DOHH2 (cell line): ENCODE results near the gene FCRL5.

ENCODE experiments used
- H3F3A ChIP-seq: fragments of 200-600 bp; sonication (generic), shearing (Covaris generic); 2 replicates; pipeline ENCODE4 v1.6.0; 2016; ENCODE audit warnings: antibody characterized with exemption, mild to moderate bottlenecking; ENCODE audit not compliant: control insufficient read depth, insufficient read depth
- H3K27ac ChIP-seq: fragments of 200-600 bp; sonication (generic); 2 replicates; pipeline ENCODE4 v1.5.1; 2014; ENCODE audit warnings: low read depth, mild to moderate bottlenecking, low read length, moderate library complexity
- H3K27me3 ChIP-seq: fragments of 200-600 bp; sonication (generic); 2 replicates; pipeline ENCODE4 v1.6.1; 2014; ENCODE audit warnings: mild to moderate bottlenecking, low read length, mixed read lengths; ENCODE audit not compliant: control insufficient read depth
- H3K36me3 ChIP-seq: fragments of 200-600 bp; sonication (generic); 2 replicates; pipeline ENCODE4 v1.6.1; 2014; ENCODE audit warnings: mild to moderate bottlenecking, low read length, moderate library complexity, mixed read lengths; ENCODE audit not compliant: control insufficient read depth
- H3K4me1 ChIP-seq: fragments of 200-600 bp; sonication (generic); 2 replicates; pipeline ENCODE4 v1.6.1; 2014; ENCODE audit warnings: mild to moderate bottlenecking, low read length, mixed read lengths; ENCODE audit not compliant: control insufficient read depth
- H3K4me2 ChIP-seq: fragments of 200-600 bp; sonication (generic); 2 replicates; pipeline ENCODE4 v1.6.0; 2014; ENCODE audit warnings: mild to moderate bottlenecking, low read length, moderate library complexity
- H3K4me3 ChIP-seq: fragments of 200-600 bp; sonication (generic); 2 replicates; pipeline ENCODE4 v1.5.1; 2014; ENCODE audit warnings: mild to moderate bottlenecking, low read length, mixed read lengths
- H3K79me2 ChIP-seq: fragments of 200-600 bp; sonication (generic); 2 replicates; pipeline ENCODE4 v1.6.1; 2014; ENCODE audit warnings: mild to moderate bottlenecking, low read length, mixed read lengths; ENCODE audit not compliant: control insufficient read depth
- H3K9me2 ChIP-seq: fragments of 200-600 bp; sonication (generic); replicated peaks from 2 replicates; pipeline ENCODE4 v1.6.1; 2014; ENCODE audit warnings: mild to moderate bottlenecking, low read length, mixed read lengths; ENCODE audit not compliant: control insufficient read depth
- H3K9me3 ChIP-seq: fragments of 200-600 bp; sonication (generic); 2 replicates; pipeline ENCODE4 v1.6.1; 2014; ENCODE audit warnings: antibody characterized with exemption, low read length, mixed read lengths; ENCODE audit not compliant: control insufficient read depth, insufficient read depth
- H4K20me1 ChIP-seq: fragments of 200-600 bp; sonication (generic); 2 replicates; pipeline ENCODE4 v1.6.0; 2014; ENCODE audit warnings: low read depth, mild to moderate bottlenecking, antibody characterized with exemption, low read length, moderate library complexity; ENCODE audit not compliant: control insufficient read depth, insufficient read depth
- CTCF ChIP-seq: fragments of 200-600 bp; sonication (generic); IDR thresholded peaks from one replicate; pipeline ENCODE4 v1.5.1; 2014; ENCODE audit warnings: antibody characterized with exemption, mild to moderate bottlenecking, low read depth, low read length; ENCODE audit not compliant: poor library complexity, severe bottlenecking
- EZH2phosphoT487 ChIP-seq: fragments of 200-600 bp; sonication (generic); IDR thresholded peaks from 2 replicates; pipeline ENCODE4 v1.6.1; 2017; ENCODE audit warnings: borderline replicate concordance, mild to moderate bottlenecking, antibody characterized with exemption, low read length, moderate library complexity, mixed read lengths

FCRL5 gene

GRCh38 chr1:157521056-157521455 is 31.3 kb downstream of the FCRL5 start:
- Histone ChIP-seq H3K27me3 (no peaks in the 10 kb centered on the region), H4K20me1 (no peaks in the 10 kb centered on the region), H3K9me2 (no peaks in the 10 kb centered on the region), H3F3A (no peaks in the 10 kb centered on the region), H3K4me3 (no peak overlapping the region), H3K27ac (no peak overlapping the region), H3K4me1 (peaks cover 9% of the 10 kb centered on the region), H3K9me3 (no peaks in the 10 kb centered on the region), H3K36me3 (no peaks in the 10 kb centered on the region), H3K4me2 (no peak overlapping the region), H3K79me2 (no peaks in the 10 kb centered on the region)
- TF ChIP-seq CTCF, result no peak
- TF ChIP-seq EZH2phosphoT487, result no peak

DNA sequence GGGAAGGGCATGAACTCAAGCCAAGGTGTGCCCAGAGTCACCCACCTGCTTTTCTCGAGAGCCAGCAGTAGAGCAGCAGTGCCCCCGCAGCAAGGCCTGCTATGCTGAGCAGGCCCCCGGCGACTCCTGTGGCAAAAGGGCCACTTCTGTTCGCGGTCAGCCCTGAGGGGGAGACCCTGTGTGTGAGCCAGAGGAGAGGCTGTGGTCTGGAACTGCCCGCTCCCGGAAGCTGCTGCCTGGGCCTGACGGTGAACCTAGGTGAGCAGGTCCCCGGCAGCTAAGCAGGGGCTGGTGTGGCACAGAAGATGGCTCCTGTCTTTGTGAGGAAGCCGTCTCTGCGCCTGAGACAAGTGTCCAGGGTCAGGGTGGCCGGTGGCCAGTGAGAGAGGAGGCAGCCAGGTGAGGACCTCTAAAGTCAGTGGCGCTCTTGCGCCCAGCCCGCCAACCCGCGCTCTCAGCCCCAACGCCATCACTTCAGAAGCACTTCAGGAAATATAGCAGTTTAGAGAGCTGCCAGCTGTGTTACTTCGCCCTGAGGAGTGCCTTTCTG is 31.9 kb downstream of the FCRL5 start:
- Histone ChIP-seq H3K4me2 (no peak overlapping the region), H3K4me1 (peaks cover 9% of the 10 kb centered on the region), H3K27ac (no peak overlapping the region), H3K27me3 (no peaks in the 10 kb centered on the region), H3K79me2 (no peaks in the 10 kb centered on the region), H4K20me1 (no peaks in the 10 kb centered on the region), H3K9me3 (no peaks in the 10 kb centered on the region), H3K36me3 (no peaks in the 10 kb centered on the region), H3F3A (no peaks in the 10 kb centered on the region), H3K4me3 (no peak overlapping the region), H3K9me2 (no peaks in the 10 kb centered on the region)
- TF ChIP-seq EZH2phosphoT487 (no peak), CTCF (no peak)

DNA sequence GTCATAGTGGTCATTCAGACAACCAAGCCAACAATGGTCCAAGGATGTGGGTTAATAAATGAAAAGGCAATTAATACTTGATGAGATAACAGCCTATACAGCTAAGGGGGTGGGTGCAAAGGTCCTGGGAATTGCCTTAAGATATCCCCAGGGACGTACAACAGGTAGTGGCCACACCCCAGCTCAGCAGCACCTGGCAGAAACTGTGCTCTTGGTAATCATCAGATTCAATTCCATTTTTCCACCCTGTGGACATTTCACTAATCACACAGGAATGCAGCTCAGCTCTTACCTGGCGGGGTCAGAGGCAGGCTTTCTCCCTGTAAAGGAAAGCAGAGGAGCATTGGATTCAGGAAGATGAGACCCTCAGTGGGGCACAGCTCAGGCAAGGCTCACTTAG is 32.9 kb downstream of the FCRL5 start:
- no peak overlapping the region for H3K27ac ChIP-seq
- H3K4me2 ChIP-seq, result no peak overlapping the region
- no peaks in the 10 kb centered on the region for H3K9me3 ChIP-seq
- no peaks in the 10 kb centered on the region for H3K79me2 ChIP-seq
- TF ChIP-seq CTCF (no peak), EZH2phosphoT487 (no peak)
- no peak overlapping the region for H3K4me3 ChIP-seq
- H3K27me3 ChIP-seq, result no peaks in the 10 kb centered on the region
- H3K4me1 ChIP-seq, result peaks cover 10% of the 10 kb centered on the region
- no peaks in the 10 kb centered on the region for H3F3A ChIP-seq
- H3K36me3 ChIP-seq, result no peaks in the 10 kb centered on the region
- no peaks in the 10 kb centered on the region for H4K20me1 ChIP-seq
- no peaks in the 10 kb centered on the region for H3K9me2 ChIP-seq
